OCI-LY7 (cell line): Measurements from ENCODE around the gene UGT1A9.

Experiments
- CTCF ChIP-seq: fragments of 200-600 bp; sonication (generic); conservative IDR thresholded peaks from 2 replicates; pipeline ENCODE4 v1.5.1; 2014; ENCODE audit warnings: mild to moderate bottlenecking, antibody characterized with exemption, low read length, moderate library complexity, mixed read lengths
- EZH2phosphoT487 ChIP-seq: fragments of 200-600 bp; sonication (generic); IDR thresholded peaks from 2 replicates; pipeline ENCODE4 v1.6.1; 2018; ENCODE audit warnings: low read depth, borderline replicate concordance, mild to moderate bottlenecking, mixed run types, antibody characterized with exemption, low read length, moderate library complexity, mixed read lengths

- no peak for TF ChIP-seq CTCF
- TF ChIP-seq EZH2phosphoT487, result no peak
Measured at GRCh38 chr2:233707940-233708644, 36.4 kb downstream of the UGT1A9 start.
